HL-60 (cell line): ENCODE measurements around the gene NRXN2.

Source experiments
- DNase-seq, 2 experiments: peaks; one replicate each; pipeline ENCODE4 v3.0.0-alpha.2; 2010 to 2020; ENCODE audit warnings: low read depth in 1 of 2, low spot score in 1 of 2
- H3K27ac ChIP-seq: fragments of 250-450 bp; sonication (Bioruptor Pico); replicated peaks from 2 replicates; pipeline ENCODE4 v1.5.1; 2020; ENCODE audit warnings: mild to moderate bottlenecking, moderate library complexity
- H3K27me3 ChIP-seq: fragments of 250-450 bp; sonication (Bioruptor Pico); 2 replicates; pipeline ENCODE4 v1.5.1; 2021; ENCODE audit warnings: mild to moderate bottlenecking, moderate library complexity; ENCODE audit not compliant: insufficient read depth, poor library complexity, severe bottlenecking
- H3K4me3 ChIP-seq: replicated peaks from 2 replicates; pipeline ENCODE4 v1.5.1; 2011; ENCODE audit warnings: mild to moderate bottlenecking, control low read depth, low read length; ENCODE audit not compliant: insufficient read depth
- CTCF ChIP-seq: IDR thresholded peaks from one replicate; pipeline ENCODE4 v1.5.1; 2011; ENCODE audit warnings: low read length, control low read depth, inconsistent platforms; ENCODE audit not compliant: insufficient read depth
- GABPA ChIP-seq: IDR thresholded peaks from 2 replicates; pipeline ENCODE4 v1.6.1; 2012; ENCODE audit warnings: low read depth
- POLR2AphosphoS5 ChIP-seq: IDR thresholded peaks from 2 replicates; pipeline ENCODE4 v1.6.1; 2012; ENCODE audit warnings: low read depth
- REST ChIP-seq: IDR thresholded peaks from 2 replicates; pipeline ENCODE4 v1.6.1; 2012; ENCODE audit warnings: low read depth; ENCODE audit not compliant: insufficient replicate concordance
- SPI1 ChIP-seq: IDR thresholded peaks from 2 replicates; pipeline ENCODE4 v1.6.1; 2012; ENCODE audit warnings: low read depth, mild to moderate bottlenecking, borderline replicate concordance

The NRXN2 gene

GRCh38 chr11:64718084-64718779 is 4.8 kb downstream of the NRXN2 start:
- Histone ChIP-seq H3K4me3 (no peak overlapping the region), H3K27me3 (peaks cover 41% of the 10 kb centered on the region), H3K27ac (no peak overlapping the region)
- no peak for DNase-seq
- TF ChIP-seq REST: no peak
- no peak for TF ChIP-seq CTCF
- no peak for TF ChIP-seq GABPA
- TF ChIP-seq POLR2AphosphoS5: no peak
- TF ChIP-seq SPI1: no peak

- no peak for TF ChIP-seq REST
- TF ChIP-seq POLR2AphosphoS5: no peak
- no peak for TF ChIP-seq GABPA
- TF ChIP-seq CTCF: no peak
- no peak for TF ChIP-seq SPI1
- DNase-seq: no peak
- no peak overlapping the region for H3K27ac ChIP-seq
- H3K4me3 ChIP-seq: no peak overlapping the region
- peaks cover 44% of the 10 kb centered on the region for H3K27me3 ChIP-seq
Measured at GRCh38 chr11:64717268-64717578, 5.8 kb downstream of the NRXN2 start.

- H3K4me3 ChIP-seq: no peak overlapping the region
- DNase-seq: no peak
Measured at GRCh38 chr11:64716473-64717267, 6.3 kb downstream of the NRXN2 start.

More at GRCh38 chr11:64716473-64717267, 6.3 kb downstream of the NRXN2 start:
- TF ChIP-seq POLR2AphosphoS5 (no peak), REST (no peak)
- Histone ChIP-seq H3K27me3 (peaks cover 43% of the 10 kb centered on the region), H3K27ac (no peak overlapping the region)
